ENCODE measurements around the gene C2orf69. TPM values are rescaled to one million over a fixed set of nuclear protein-coding genes. Genes with fewer than 3 reads are reported as not detected.

Gene C2orf69
- polyA plus RNA-seq, 2 donors, result 3.4 to 4.6 TPM

DNA sequence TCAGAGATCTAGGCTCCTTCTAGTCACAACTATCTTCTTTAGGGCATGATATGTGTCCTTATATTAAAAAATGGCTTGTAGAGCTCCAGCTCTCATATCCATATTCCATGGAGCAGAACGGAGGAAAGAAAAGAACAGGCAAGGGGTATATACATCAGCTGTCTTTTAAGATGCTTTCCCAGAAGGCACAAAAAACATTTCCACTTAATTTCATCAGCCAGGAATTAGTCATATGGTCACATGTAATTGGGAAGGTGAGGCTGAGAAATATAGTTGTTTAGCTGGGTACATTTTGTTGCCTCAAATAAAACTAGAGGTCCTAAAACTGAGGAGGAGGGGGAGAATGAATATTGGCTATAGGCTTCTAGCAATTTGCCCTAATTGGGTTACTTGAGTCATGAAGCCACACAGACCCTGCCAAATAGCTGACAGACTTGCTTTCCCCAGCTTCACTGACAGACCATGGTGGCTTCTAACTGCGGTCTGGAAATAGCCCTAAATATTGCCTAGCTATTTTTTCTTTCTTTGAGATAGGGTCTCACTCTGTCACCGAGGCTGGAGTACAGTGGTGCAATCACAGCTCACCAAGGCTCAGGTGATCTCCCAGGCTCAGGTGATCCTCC, 64.3 kb downstream of the C2orf69 start:
- Histone ChIP-seq H3K9me3 (ENCODE audit: control insufficient read depth in 2 of 2, insufficient read depth in 1 of 2, low read depth in 1 of 2, low read length in 1 of 2) (no peaks in the 10 kb centered on the region), H3K27me3 (ENCODE audit: control insufficient read depth in 1 of 2, insufficient read depth in 2 of 2, low read length in 2 of 2) (no peaks in the 10 kb centered on the region), H3K27ac (ENCODE audit: low read depth in 2 of 2, low read length in 1 of 2) (no peak overlapping the region), H3K4me3 (ENCODE audit: low read depth in 1 of 2, low read length in 2 of 2) (no peak overlapping the region), H3K36me3 (ENCODE audit: control insufficient read depth in 2 of 2, insufficient read depth in 2 of 2, low read length in 1 of 2) (no peaks in the 10 kb centered on the region), H3K4me1 (ENCODE audit: control insufficient read depth in 2 of 2, insufficient read depth in 2 of 2, low read length in 1 of 2) (no peaks in the 10 kb centered on the region)
- WGBS, 2 donors, result 90 to 91% methylated on average over 3 of the region's 3 CpGs

Other genes with a start within 250 kb of the C2orf69 start
- 1 to 10 TPM in 1 of 2 donors, under 1 TPM in 1; 0.55 to 1.4 TPM for gene FTCDNL1, start 60.1 kb upstream of the C2orf69 start, polyA plus RNA-seq
- 1 to 10 TPM; 2.4 to 3.5 TPM for gene TYW5, start 44.2 kb downstream of the C2orf69 start, polyA plus RNA-seq
- 10 to 100 TPM in 1 of 2 donors, 1 to 10 TPM in 1; 5.0 to 14.2 TPM for gene MAIP1, start 44.3 kb downstream of the C2orf69 start, polyA plus RNA-seq